ENCODE data around the gene CIB4. TPM values are rescaled to one million over a fixed set of nuclear protein-coding genes. Genes with fewer than 3 reads are reported as not detected.

The CIB4 gene
- total and polyA plus RNA-seq, 9 of the 15 experiments (the other 6 are each of a cell fraction or from before 2014, with no cell fraction given): not detected

DNA sequence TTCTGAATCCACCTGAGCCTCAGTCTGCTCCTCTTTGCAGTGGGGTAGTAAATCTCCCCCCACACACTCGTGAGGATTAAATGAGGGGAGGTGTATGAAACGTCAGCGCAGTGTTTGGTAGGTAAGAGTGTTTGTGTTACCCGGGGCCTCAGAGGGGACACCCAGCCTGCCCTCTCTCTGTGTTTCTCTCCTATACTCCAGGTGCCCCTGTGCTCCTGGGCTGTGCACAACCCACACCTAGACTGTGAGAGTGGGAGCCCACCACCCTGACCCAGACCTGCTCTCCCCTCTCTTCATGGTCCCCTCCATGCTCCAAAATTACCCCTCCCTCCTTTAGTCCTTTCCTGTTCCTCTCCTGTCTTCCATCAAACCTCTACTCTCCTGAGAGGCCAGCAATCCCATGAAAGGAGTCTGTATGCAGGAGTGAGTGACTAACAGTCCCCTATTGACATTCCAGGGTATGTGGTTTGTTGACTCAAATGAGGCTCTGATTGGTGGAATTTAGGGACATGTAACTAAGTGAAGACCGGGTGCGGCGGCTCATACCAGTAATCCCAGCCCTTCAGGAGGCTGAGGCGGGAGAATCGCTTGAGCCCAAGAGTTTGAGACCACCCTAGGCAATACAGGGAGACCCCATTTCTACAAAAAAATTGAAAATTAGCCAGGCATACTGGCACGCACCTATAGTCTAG lies 10.4 kb downstream of the CIB4 start:
- intact Hi-C loops (cut with micrococcal nuclease): no loop called here
- ChIA-PET CTCF (ENCODE audit: low intra/inter-chr PET ratio) (no interaction called here), POLR2A (interaction anchor here (1.0 kb wide), 1 partner anchor 15 kb away, joined by 3 read pairs; no protein-coding TSS in a partner anchor)
- peaks cover 0 to 3% of the 10 kb centered on the region in 2 experiments; a peak in 3 of 5 replicates for H3K4me1 ChIP-seq (replicated peaks in 1 of 2; ENCODE audit: control insufficient read depth in 2 of 2, insufficient read depth in 2 of 2, low read length in 2 of 2)
- ATAC-seq: no peak
- H3K9me1 ChIP-seq (ENCODE audit: control insufficient read depth, insufficient read depth, low read length): no peaks in the 10 kb centered on the region
- DNase-seq (ENCODE audit: extremely low read depth in 1 of 4, low spot score in 3 of 4): no peak
- H3K9ac ChIP-seq (ENCODE audit: insufficient read depth in 1 of 2, low read depth in 2 of 2, low read length in 2 of 2): no peak overlapping the region
- in situ Hi-C loops (cut with MboI): no loop called here
- H2AFZ ChIP-seq (ENCODE audit: low read depth, low read length): no peak overlapping the region
- no peak overlapping the region for H3K4me3 ChIP-seq
- H3K79me2 ChIP-seq (ENCODE audit: control insufficient read depth, insufficient read depth, low read length): no peaks in the 10 kb centered on the region
- no peaks in the 10 kb centered on the region for H3K9me3 ChIP-seq (replicated peaks; ENCODE audit: control insufficient read depth, insufficient read depth, low read depth, low read length)
- H3K27me3 ChIP-seq (ENCODE audit: control insufficient read depth in 2 of 2, insufficient read depth in 2 of 2, low read length in 2 of 2): peaks cover 41 to 86% of the 10 kb centered on the region in 2 experiments; a peak in 4 of 5 replicates
- no peak overlapping the region for H3K4me2 ChIP-seq (ENCODE audit: insufficient read depth, low read length)
- FAIRE-seq: no peak
- 4% methylated on average over 10 of the region's 10 CpGs for WGBS (ENCODE audit: insufficient coverage, low coverage, missing lambda C conversion rate)
- no TSS peak for BruUV-seq (replicated peaks)
- H4K20me1 ChIP-seq (replicated peaks; ENCODE audit: control insufficient read depth, insufficient read depth, low read length): peaks cover 20% of the 10 kb centered on the region; the same call in 1 of the 2 replicates
- no peak overlapping the region for H3K27ac ChIP-seq (ENCODE audit: extremely low read depth, low read depth, low read length)
- no peaks in the 10 kb centered on the region for H3K36me3 ChIP-seq (ENCODE audit: control insufficient read depth, insufficient read depth, low read length)
- TF ChIP-seq, protein P1, sequence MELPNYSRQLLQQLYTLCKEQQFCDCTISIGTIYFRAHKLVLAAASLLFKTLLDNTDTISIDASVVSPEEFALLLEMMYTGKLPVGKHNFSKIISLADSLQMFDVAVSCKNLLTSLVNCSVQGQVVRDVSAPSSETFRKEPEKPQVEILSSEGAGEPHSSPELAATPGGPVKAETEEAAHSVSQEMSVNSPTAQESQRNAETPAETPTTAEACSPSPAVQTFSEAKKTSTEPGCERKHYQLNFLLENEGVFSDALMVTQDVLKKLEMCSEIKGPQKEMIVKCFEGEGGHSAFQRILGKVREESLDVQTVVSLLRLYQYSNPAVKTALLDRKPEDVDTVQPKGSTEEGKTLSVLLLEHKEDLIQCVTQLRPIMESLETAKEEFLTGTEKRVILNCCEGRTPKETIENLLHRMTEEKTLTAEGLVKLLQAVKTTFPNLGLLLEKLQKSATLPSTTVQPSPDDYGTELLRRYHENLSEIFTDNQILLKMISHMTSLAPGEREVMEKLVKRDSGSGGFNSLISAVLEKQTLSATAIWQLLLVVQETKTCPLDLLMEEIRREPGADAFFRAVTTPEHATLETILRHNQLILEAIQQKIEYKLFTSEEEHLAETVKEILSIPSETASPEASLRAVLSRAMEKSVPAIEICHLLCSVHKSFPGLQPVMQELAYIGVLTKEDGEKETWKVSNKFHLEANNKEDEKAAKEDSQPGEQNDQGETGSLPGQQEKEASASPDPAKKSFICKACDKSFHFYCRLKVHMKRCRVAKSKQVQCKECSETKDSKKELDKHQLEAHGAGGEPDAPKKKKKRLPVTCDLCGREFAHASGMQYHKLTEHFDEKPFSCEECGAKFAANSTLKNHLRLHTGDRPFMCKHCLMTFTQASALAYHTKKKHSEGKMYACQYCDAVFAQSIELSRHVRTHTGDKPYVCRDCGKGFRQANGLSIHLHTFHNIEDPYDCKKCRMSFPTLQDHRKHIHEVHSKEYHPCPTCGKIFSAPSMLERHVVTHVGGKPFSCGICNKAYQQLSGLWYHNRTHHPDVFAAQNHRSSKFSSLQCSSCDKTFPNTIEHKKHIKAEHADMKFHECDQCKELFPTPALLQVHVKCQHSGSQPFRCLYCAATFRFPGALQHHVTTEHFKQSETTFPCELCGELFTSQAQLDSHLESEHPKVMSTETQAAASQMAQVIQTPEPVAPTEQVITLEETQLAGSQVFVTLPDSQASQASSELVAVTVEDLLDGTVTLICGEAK (IDR thresholded peaks at IDR 0.05): no peak
- TF ChIP-seq, protein P1 (CRISPR knock-in tag; IDR thresholded peaks at IDR 0.05): no peak
- TF ChIP-seq, protein P2, sequence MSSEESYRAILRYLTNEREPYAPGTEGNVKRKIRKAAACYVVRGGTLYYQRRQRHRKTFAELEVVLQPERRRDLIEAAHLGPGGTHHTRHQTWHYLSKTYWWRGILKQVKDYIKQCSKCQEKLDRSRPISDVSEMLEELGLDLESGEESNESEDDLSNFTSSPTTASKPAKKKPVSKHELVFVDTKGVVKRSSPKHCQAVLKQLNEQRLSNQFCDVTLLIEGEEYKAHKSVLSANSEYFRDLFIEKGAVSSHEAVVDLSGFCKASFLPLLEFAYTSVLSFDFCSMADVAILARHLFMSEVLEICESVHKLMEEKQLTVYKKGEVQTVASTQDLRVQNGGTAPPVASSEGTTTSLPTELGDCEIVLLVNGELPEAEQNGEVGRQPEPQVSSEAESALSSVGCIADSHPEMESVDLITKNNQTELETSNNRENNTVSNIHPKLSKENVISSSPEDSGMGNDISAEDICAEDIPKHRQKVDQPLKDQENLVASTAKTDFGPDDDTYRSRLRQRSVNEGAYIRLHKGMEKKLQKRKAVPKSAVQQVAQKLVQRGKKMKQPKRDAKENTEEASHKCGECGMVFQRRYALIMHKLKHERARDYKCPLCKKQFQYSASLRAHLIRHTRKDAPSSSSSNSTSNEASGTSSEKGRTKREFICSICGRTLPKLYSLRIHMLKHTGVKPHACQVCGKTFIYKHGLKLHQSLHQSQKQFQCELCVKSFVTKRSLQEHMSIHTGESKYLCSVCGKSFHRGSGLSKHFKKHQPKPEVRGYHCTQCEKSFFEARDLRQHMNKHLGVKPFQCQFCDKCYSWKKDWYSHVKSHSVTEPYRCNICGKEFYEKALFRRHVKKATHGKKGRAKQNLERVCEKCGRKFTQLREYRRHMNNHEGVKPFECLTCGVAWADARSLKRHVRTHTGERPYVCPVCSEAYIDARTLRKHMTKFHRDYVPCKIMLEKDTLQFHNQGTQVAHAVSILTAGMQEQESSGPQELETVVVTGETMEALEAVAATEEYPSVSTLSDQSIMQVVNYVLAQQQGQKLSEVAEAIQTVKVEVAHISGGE (CRISPR knock-in tag; IDR thresholded peaks at IDR 0.05): no peak
- no peak for TF ChIP-seq ZNF696 (CRISPR knock-in tag; conservative IDR thresholded peaks at IDR 0.05)
- no peak for TF ChIP-seq SRF (CRISPR knock-in tag; IDR thresholded peaks at IDR 0.05)
- TF ChIP-seq, protein P3, sequence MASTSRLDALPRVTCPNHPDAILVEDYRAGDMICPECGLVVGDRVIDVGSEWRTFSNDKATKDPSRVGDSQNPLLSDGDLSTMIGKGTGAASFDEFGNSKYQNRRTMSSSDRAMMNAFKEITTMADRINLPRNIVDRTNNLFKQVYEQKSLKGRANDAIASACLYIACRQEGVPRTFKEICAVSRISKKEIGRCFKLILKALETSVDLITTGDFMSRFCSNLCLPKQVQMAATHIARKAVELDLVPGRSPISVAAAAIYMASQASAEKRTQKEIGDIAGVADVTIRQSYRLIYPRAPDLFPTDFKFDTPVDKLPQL (IDR thresholded peaks at IDR 0.05; ENCODE audit: extremely low read depth, insufficient read length): no peak
- TF ChIP-seq GATA2 (CRISPR knock-in tag; IDR thresholded peaks at IDR 0.05): no peak
